HepG2 (cell line): ENCODE data around the gene CADPS2.

Experiments
- ETV5 ChIP-seq: IDR thresholded peaks from 2 replicates; pipeline ENCODE4 v1.6.1; 2018; ENCODE audit warnings: missing biosample characterization, missing genetic modification reagents, inconsistent platforms, borderline replicate concordance
- NFE2L1 ChIP-seq: sonication (generic); formaldehyde crosslinking; IDR thresholded peaks from 2 replicates; pipeline ENCODE4 v1.4.0; 2020; ENCODE audit warnings: missing genetic modification reagents, mild to moderate bottlenecking, borderline replicate concordance
- ZBTB8A ChIP-seq: sonication (generic); formaldehyde crosslinking; IDR thresholded peaks from 2 replicates; pipeline ENCODE4 v1.4.0; 2020; ENCODE audit warnings: mild to moderate bottlenecking, low read depth, missing genetic modification reagents, borderline replicate concordance
- ZNF274 ChIP-seq: sonication (generic); formaldehyde crosslinking; IDR thresholded peaks from 2 replicates; pipeline ENCODE4 v1.5.1; 2020; ENCODE audit warnings: mild to moderate bottlenecking, missing genetic modification reagents
- TF ChIP-seq, protein P1 (sequence below): sonication (generic); formaldehyde crosslinking; IDR thresholded peaks from 2 replicates; pipeline ENCODE4 v1.5.1; 2020; ENCODE audit warnings: missing genetic modification reagents, mild to moderate bottlenecking, borderline replicate concordance

DNA sequence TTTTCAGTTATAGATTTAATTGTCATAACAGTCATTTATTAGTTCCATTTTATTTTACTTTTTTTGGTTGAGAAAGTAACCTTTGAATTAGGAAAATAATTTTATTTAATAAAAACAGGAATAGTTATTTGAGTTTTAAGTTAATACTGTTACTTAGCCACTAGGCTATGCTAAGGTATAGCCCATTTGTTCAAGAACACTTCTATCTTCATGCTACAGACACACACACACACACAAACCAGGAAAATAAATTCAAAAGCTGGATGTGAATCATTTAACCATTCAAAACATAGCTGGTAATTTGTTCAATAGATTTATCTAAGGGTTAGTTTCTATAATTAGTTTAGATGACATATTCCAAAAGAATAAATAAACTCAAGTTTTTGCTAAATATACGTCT, 335.7 kb downstream of the CADPS2 start:
- TF ChIP-seq ETV5 (no peak), ZNF274 (CRISPR knock-in tag) (no peak), NFE2L1 (CRISPR knock-in tag) (no peak), ZBTB8A (CRISPR knock-in tag) (no peak)
- TF ChIP-seq, protein P1, sequence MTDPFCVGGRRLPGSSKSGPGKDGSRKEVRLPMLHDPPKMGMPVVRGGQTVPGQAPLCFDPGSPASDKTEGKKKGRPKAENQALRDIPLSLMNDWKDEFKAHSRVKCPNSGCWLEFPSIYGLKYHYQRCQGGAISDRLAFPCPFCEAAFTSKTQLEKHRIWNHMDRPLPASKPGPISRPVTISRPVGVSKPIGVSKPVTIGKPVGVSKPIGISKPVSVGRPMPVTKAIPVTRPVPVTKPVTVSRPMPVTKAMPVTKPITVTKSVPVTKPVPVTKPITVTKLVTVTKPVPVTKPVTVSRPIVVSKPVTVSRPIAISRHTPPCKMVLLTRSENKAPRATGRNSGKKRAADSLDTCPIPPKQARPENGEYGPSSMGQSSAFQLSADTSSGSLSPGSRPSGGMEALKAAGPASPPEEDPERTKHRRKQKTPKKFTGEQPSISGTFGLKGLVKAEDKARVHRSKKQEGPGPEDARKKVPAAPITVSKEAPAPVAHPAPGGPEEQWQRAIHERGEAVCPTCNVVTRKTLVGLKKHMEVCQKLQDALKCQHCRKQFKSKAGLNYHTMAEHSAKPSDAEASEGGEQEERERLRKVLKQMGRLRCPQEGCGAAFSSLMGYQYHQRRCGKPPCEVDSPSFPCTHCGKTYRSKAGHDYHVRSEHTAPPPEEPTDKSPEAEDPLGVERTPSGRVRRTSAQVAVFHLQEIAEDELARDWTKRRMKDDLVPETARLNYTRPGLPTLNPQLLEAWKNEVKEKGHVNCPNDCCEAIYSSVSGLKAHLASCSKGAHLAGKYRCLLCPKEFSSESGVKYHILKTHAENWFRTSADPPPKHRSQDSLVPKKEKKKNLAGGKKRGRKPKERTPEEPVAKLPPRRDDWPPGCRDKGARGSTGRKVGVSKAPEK (CRISPR knock-in tag): no peak
